Neutrophil (primary cell): Measurements from ENCODE around the gene HYAL3.

Source experiments
- H3K27ac ChIP-seq: fragments of 200-600 bp; sonication (generic); 2 replicates; pipeline ENCODE4 v1.5.1; 2016; ENCODE audit warnings: mild to moderate bottlenecking, moderate library complexity
- H3K27me3 ChIP-seq: fragments of 200-600 bp; sonication (generic); 2 replicates; pipeline ENCODE4 v1.6.0; 2016; ENCODE audit warnings: mild to moderate bottlenecking
- H3K36me3 ChIP-seq: fragments of 200-600 bp; sonication (generic); 2 replicates; pipeline ENCODE4 v1.5.1; 2017
- H3K4me1 ChIP-seq, 2 experiments: fragments of 200-600 bp in 1 of 2; sonication (generic) in 1 of 2; 1 replicate in 1 of 2; 2 replicates in 1 of 2; pipeline versions ENCODE4 v1.5.1 to v1.6.1; 2013 to 2016; ENCODE audit warnings: low read depth in 1 of 2, low read length in 1 of 2, mild to moderate bottlenecking in 1 of 2, moderate library complexity in 1 of 2; ENCODE audit not compliant: control insufficient read depth in 1 of 2, insufficient read depth in 1 of 2
- H3K4me3 ChIP-seq, 2 experiments: fragments of 200-600 bp in 1 of 2; sonication (generic) in 1 of 2; 1 replicate in 1 of 2; 2 replicates in 1 of 2; pipeline ENCODE4 v1.5.1; 2013 to 2016; ENCODE audit warnings: low read depth in 1 of 2, low read length in 1 of 2, mild to moderate bottlenecking in 1 of 2, moderate library complexity in 1 of 2
- H3K9me3 ChIP-seq: fragments of 200-600 bp; sonication (generic); 2 replicates; pipeline ENCODE4 v1.5.1; 2016
- TF ChIP-seq, protein P1 (sequence below): fragments of 200-600 bp; sonication (generic); IDR thresholded peaks from 2 replicates; pipeline ENCODE4 v1.5.1; 2016; ENCODE audit warnings: antibody characterized with exemption

Gene HYAL3

GRCh38 chr3:50302095-50303012, 3.1 kb upstream of the HYAL3 start:
- H3K27ac ChIP-seq: no peak overlapping the region
- no peaks in the 10 kb centered on the region for H3K36me3 ChIP-seq
- no peaks in the 10 kb centered on the region for H3K9me3 ChIP-seq
- TF ChIP-seq, protein P1, sequence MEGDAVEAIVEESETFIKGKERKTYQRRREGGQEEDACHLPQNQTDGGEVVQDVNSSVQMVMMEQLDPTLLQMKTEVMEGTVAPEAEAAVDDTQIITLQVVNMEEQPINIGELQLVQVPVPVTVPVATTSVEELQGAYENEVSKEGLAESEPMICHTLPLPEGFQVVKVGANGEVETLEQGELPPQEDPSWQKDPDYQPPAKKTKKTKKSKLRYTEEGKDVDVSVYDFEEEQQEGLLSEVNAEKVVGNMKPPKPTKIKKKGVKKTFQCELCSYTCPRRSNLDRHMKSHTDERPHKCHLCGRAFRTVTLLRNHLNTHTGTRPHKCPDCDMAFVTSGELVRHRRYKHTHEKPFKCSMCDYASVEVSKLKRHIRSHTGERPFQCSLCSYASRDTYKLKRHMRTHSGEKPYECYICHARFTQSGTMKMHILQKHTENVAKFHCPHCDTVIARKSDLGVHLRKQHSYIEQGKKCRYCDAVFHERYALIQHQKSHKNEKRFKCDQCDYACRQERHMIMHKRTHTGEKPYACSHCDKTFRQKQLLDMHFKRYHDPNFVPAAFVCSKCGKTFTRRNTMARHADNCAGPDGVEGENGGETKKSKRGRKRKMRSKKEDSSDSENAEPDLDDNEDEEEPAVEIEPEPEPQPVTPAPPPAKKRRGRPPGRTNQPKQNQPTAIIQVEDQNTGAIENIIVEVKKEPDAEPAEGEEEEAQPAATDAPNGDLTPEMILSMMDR: no peak
- H3K4me1 ChIP-seq: peaks cover 34 to 37% of the 10 kb centered on the region in 2 experiments
- no peak overlapping the region for H3K4me3 ChIP-seq
- no peaks in the 10 kb centered on the region for H3K27me3 ChIP-seq

- peak overlapping the region; percentile 97 for H3K27ac ChIP-seq
Observed at GRCh38 chr3:50300681-50301254, 1.6 kb upstream of the HYAL3 start.

GRCh38 chr3:50299929-50300680, 900 bp upstream of the HYAL3 start:
- peak overlapping the region; percentile 72 to 80 for H3K4me3 ChIP-seq

More at GRCh38 chr3:50300681-50301254, 1.6 kb upstream of the HYAL3 start:
- TF ChIP-seq, protein P1: no peak
- H3K4me3 ChIP-seq: peak overlapping the region; percentile 72 to 80
- no peaks in the 10 kb centered on the region for H3K36me3 ChIP-seq
- no peaks in the 10 kb centered on the region for H3K9me3 ChIP-seq
- H3K4me1 ChIP-seq: peaks cover 37 to 40% of the 10 kb centered on the region in 2 experiments
- no peaks in the 10 kb centered on the region for H3K27me3 ChIP-seq

DNA sequence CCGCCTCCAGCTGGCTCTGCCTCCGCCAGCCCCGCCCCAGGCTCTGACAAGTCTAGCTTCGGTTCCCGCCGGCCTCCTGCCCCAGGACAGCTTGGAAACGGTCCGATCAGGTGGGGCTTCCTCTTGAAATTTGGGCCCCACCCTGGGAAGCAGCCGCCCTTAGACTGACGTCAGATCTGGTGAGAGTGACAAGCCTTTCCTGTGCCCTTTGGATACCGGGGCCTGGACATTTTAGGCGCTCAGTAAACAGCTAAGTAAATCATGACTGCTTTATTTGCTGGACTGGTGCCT, 378 bp upstream of the HYAL3 start:
- peaks cover 37 to 40% of the 10 kb centered on the region in 2 experiments for H3K4me1 ChIP-seq
- no peaks in the 10 kb centered on the region for H3K36me3 ChIP-seq
- H3K27me3 ChIP-seq: no peaks in the 10 kb centered on the region
- peak overlapping the region; percentile 97 for H3K27ac ChIP-seq
- TF ChIP-seq, protein P1: no peak
- H3K4me3 ChIP-seq: peak overlapping the region; percentile 72 to 80
- no peaks in the 10 kb centered on the region for H3K9me3 ChIP-seq

More at GRCh38 chr3:50299929-50300680, 900 bp upstream of the HYAL3 start:
- Histone ChIP-seq H3K27ac (peak overlapping the region; percentile 97), H3K27me3 (no peaks in the 10 kb centered on the region), H3K9me3 (no peaks in the 10 kb centered on the region), H3K4me1 (peaks cover 37 to 40% of the 10 kb centered on the region in 2 experiments), H3K36me3 (no peaks in the 10 kb centered on the region)
- TF ChIP-seq, protein P1: no peak

- H3K4me1 ChIP-seq: peaks cover 37 to 40% of the 10 kb centered on the region in 2 experiments
- H3K27ac ChIP-seq: peak overlapping the region; percentile 97
- no peaks in the 10 kb centered on the region for H3K27me3 ChIP-seq
- no peaks in the 10 kb centered on the region for H3K9me3 ChIP-seq
- TF ChIP-seq, protein P1: no peak
- H3K4me3 ChIP-seq: peak overlapping the region; percentile 72 to 80
- no peaks in the 10 kb centered on the region for H3K36me3 ChIP-seq
Observed at GRCh38 chr3:50297896-50298725, 1.1 kb downstream of the HYAL3 start.
